ENCODE measurements around the gene CSTB. TPM values are rescaled to one million over a fixed set of nuclear protein-coding genes. Genes with fewer than 3 reads are reported as not detected.

Gene CSTB
- total RNA-seq, 1 experiment from 2014 or later, result 40.7 TPM

DNA sequence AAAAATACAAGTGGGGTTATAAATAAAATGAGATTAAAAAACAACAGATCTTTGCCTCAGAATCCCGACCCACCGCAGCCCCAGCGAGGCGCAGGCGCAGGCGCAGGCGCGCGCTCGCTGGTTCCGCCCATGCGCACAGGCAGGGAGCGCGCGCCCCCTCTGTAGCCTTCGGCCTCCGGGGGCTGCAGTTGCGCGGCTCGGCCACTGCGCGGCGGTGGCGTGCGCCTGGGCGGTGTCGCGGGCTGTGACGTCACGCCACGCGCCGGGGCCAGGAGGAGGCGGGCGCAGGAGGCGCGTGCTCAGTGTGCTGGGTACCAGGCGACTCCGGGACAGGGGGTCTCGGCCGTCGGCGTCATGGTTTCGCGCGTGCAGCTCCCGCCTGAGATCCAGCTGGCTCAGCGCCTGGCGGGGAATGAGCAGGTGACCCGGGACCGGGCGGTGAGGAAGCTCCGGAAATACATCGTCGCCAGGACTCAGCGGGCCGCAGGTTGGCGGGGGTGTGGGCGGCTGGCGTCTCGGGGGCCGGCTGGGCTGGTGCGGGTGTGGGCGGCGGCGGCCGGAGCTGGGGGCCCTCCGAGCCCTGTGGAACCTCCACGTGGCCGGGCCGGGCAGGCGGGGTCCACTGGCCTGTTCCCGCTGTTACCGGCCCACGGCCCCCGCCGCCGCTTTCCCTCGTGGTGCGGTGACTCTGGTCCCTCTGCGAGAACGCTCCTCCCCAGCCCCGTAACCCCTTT, 13.3 kb upstream of the CSTB start, which contains the start of gene RRP1:
RRP1 (plus strand) TSS at position 302 of the 734 bp plus-strand sequence; CDS start at position 355, 53 bp downstream.
- Histone ChIP-seq H4K91ac (ENCODE audit: insufficient read length, low read depth, low read length) (no peak within 1 kb of the TSS), H2AK5ac (ENCODE audit: insufficient read length, low read length) (no peak within 1 kb of the TSS), H3K23ac (ENCODE audit: insufficient read length, low read depth, low read length) (no peak within 1 kb of the TSS), H2BK15ac (ENCODE audit: low read depth, low read length) (no peak within 1 kb of the TSS), H3K79me2 (ENCODE audit: insufficient read depth, low read length) (peaks cover 14% of the 10 kb centered on the region; the same call in 1 of the 2 replicates), H2BK5ac (ENCODE audit: insufficient read length, low read length) (no peak within 1 kb of the TSS), H2AFZ (ENCODE audit: low read length) (peak within 1 kb of the TSS; percentile 79), H4K5ac (ENCODE audit: insufficient read length, low read depth, low read length) (no peak within 1 kb of the TSS), H4K20me1 (ENCODE audit: control insufficient read depth, insufficient read depth, insufficient read length) (no peaks in the 10 kb centered on the region), H3K4me2 (ENCODE audit: insufficient read depth, insufficient read length, low read length) (peak within 1 kb of the TSS; percentile 93), H3K27ac (ENCODE audit: insufficient read length, low read depth, low read length) (no peak within 1 kb of the TSS), H3K9me3 (ENCODE audit: control insufficient read depth, low read depth, low read length) (no peaks in the 10 kb centered on the region), H3K23me2 (ENCODE audit: insufficient read length, low read depth, low read length, poor library complexity, severe bottlenecking) (peaks cover 9% of the 10 kb centered on the region), H3K79me1 (ENCODE audit: insufficient read depth, low read depth, low read length, poor library complexity, severe bottlenecking) (peaks cover 4% of the 10 kb centered on the region), H2BK120ac (ENCODE audit: low read depth, low read length, poor library complexity, severe bottlenecking) (no peak within 1 kb of the TSS), H3K56ac (ENCODE audit: insufficient read length, low read depth, low read length) (no peak within 1 kb of the TSS), H3T11ph (ENCODE audit: low read length) (no peak within 1 kb of the TSS), H3K27me3 (ENCODE audit: insufficient read depth, low read length) (no peaks in the 10 kb centered on the region), H3K9ac (ENCODE audit: extremely low read depth, insufficient read length, low read length) (peak within 1 kb of the TSS; percentile 88), H2BK12ac (ENCODE audit: insufficient read length, low read depth, low read length) (no peak within 1 kb of the TSS), H3K14ac (ENCODE audit: insufficient read depth, low read length) (peak within 1 kb of the TSS; percentile 95), H4K8ac (replicated peaks; ENCODE audit: insufficient read length, low read depth, low read length) (no peak within 1 kb of the TSS), H3K18ac (ENCODE audit: insufficient read length, low read depth, low read length) (peak within 1 kb of the TSS; percentile 93), H3K4ac (ENCODE audit: low read depth, low read length) (no peak within 1 kb of the TSS), H2BK20ac (ENCODE audit: low read depth, low read length, poor library complexity, severe bottlenecking) (no peak within 1 kb of the TSS), H3K4me1 (ENCODE audit: insufficient read depth, low read length) (no peaks in the 10 kb centered on the region)
- H3K27ac Mint-ChIP-seq, result peak within 1 kb of the TSS; percentile 62 to 98 (median 93); a peak in 5 of 7 replicates
- peaks cover 3% of the 10 kb centered on the region in 2 experiments; a peak in 3 of 5 replicates for H3K9me3 Mint-ChIP-seq
- peaks cover 3 to 11% of the 10 kb centered on the region in 2 experiments for H3K4me1 Mint-ChIP-seq
- peaks cover 28 to 44% (median 38%) of the 10 kb centered on the region in 3 experiments for H3K36me3 Mint-ChIP-seq (ENCODE audit: insufficient read depth in 1 of 3, low read depth in 3 of 3)
- peak; percentile 91 for DNase-seq
- TF ChIP-seq, protein P1, sequence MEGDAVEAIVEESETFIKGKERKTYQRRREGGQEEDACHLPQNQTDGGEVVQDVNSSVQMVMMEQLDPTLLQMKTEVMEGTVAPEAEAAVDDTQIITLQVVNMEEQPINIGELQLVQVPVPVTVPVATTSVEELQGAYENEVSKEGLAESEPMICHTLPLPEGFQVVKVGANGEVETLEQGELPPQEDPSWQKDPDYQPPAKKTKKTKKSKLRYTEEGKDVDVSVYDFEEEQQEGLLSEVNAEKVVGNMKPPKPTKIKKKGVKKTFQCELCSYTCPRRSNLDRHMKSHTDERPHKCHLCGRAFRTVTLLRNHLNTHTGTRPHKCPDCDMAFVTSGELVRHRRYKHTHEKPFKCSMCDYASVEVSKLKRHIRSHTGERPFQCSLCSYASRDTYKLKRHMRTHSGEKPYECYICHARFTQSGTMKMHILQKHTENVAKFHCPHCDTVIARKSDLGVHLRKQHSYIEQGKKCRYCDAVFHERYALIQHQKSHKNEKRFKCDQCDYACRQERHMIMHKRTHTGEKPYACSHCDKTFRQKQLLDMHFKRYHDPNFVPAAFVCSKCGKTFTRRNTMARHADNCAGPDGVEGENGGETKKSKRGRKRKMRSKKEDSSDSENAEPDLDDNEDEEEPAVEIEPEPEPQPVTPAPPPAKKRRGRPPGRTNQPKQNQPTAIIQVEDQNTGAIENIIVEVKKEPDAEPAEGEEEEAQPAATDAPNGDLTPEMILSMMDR (conservative IDR thresholded peaks at IDR 0.05), result peak; percentile 98
- peak within 1 kb of the TSS; percentile 97 to 99 for H3K4me3 Mint-ChIP-seq
- no CpG with 5 or more reads among the region's 83 CpGs for WGBS (ENCODE audit: extremely low coverage, insufficient read length, low lambda C conversion rate)
- H3K27me3 Mint-ChIP-seq (ENCODE audit: low read depth), result peaks cover 2% of the 10 kb centered on the region; the same call in 1 of the 2 replicates
